Fibroblast of the aortic adventitia (primary cell): ENCODE data around the gene MYOD1. TPM values are rescaled to one million over a fixed set of nuclear protein-coding genes. Genes with fewer than 3 reads are reported as not detected.

Experiments used
- DNase-seq: peaks from one replicate; pipeline ENCODE4 v3.0.0-alpha.2; 2010; ENCODE audit warnings: low read depth
- H3K4me3 ChIP-seq: 2 replicates; pipeline ENCODE4 v1.5.1; 2011; ENCODE audit warnings: low read depth, mild to moderate bottlenecking, control low read depth, low read length, moderate library complexity
- CTCF ChIP-seq: IDR thresholded peaks from 2 replicates; pipeline ENCODE4 v1.5.1; 2011; ENCODE audit warnings: mild to moderate bottlenecking, low read length, control low read depth, inconsistent platforms; ENCODE audit not compliant: insufficient read depth
- total RNA-seq: library from RNA; depleted of rRNA; stranded (reverse); fragments of >200 nt; gene quantifications from 2 replicates; pipeline ENCODE4 v1.2.3, GENCODE V29; 2012; ENCODE audit warnings: low replicate concordance

MYOD1 gene
- total RNA-seq, 1 donor: not detected

DNA sequence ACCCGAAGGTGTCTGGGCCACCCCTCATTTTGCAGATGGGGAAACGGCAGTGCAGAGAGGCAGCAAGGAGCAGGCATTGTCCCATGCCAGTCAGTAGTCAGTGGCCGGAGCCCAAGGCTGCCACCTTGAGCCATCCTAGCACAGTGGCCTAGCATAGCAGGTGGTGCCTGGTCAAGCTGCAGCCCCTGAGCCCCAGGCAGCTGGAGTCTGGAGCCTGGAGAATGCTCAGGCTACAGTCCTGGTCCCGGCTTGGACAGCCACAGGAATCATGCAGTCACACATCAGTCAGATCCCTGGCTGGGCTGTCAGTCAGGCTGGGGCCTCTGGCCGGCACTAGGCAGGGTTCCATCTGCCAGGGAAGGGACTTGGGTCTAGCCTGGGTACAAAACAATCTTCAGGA lies 33.8 kb downstream of the MYOD1 start:
- TF ChIP-seq CTCF: no peak
- no peak for DNase-seq
- no peak overlapping the region for H3K4me3 ChIP-seq

DNA sequence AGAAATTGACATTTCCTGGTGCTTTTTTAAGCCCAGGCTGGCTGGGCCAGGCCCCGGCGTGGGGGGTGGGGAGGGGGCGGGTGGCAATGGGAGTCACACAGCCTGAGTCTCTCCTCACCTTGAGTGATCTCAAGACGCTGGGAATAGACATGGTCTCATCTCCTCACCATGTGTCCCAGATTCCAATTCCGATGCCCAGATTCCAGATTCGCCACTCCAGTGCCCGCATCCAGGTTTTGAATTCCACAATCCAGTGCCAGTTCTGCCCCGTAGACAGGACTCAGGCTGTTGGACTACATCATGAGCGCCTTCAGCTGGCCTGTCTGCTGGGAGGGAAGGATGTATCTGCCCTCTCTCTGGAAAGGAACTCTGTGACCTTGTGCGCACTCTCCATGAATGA lies 34.3 kb downstream of the MYOD1 start:
- TF ChIP-seq CTCF: no peak
- no peak for DNase-seq
- no peak overlapping the region for H3K4me3 ChIP-seq

DNA sequence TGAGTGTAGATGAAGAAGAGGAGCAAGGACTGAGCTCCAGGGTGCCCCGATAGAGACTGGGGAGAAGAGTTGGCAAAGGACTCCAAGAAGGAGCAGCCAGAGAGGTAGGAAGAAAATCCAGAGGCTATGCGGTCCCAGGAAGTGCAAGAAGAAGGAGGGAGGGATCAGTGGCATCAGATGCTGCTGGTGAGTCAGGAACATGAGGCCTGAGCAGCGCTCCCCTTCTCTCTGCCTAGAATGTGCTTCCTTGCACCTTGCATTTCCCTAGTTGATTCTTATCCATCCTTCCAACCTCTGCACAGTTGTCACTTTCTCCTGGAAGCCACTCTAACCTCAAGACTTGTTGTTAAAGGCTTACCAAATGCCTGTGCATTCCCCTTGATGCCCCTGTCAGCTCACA lies 36.5 kb downstream of the MYOD1 start:
- no peak for DNase-seq
- no peak for TF ChIP-seq CTCF
- H3K4me3 ChIP-seq: no peak overlapping the region

DNA sequence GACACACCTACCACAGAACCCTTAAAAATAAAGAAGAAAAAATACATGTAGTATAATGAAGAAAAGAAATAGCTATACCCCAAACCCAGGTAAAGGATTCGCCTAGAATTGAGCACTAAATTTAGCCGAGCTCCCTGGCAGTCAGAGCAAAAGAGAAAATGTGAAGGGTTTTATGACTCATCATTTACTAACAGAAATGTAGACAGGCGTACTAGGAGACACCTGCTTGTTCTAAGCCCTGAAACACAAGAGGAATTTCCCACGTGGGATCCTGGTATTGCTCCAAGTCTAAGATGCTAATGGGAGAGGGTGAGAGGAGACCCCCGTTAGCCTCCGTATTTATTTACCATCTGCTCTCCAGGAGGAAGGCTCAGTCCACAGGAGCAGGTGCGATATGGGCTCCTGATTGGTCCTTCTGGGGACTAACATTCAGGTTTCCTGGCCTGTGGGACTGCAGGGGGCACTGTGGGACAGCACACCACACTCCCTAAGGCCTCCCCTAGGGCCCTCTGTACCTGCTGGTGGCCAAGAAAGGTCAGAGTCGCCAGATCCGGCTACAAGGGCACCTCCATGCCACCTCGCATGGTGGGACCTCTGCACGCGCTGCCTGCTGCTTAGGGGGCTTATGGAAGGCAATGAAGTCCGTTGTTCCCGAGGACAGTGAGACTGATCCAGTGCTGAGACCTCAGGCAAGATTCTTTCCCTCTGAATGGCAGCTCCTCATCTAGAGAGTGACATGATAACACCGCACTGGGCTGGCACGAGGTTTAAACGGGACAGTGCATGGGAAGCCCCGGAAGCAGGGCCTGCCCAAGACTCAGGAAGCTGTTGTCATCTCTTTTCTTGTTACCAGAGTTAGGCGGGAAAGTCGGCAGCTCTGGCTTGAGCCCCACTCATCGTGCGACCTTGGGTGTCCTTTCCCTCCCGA lies 41.0 kb downstream of the MYOD1 start:
- H3K4me3 ChIP-seq: no peak overlapping the region
- peak; percentile 67 for TF ChIP-seq CTCF
- DNase-seq: peak; percentile 40

- no peak for TF ChIP-seq CTCF
- no peak for DNase-seq
- no peak overlapping the region for H3K4me3 ChIP-seq
Observed at GRCh38 chr11:17762309-17762974, 43.1 kb downstream of the MYOD1 start.

DNA sequence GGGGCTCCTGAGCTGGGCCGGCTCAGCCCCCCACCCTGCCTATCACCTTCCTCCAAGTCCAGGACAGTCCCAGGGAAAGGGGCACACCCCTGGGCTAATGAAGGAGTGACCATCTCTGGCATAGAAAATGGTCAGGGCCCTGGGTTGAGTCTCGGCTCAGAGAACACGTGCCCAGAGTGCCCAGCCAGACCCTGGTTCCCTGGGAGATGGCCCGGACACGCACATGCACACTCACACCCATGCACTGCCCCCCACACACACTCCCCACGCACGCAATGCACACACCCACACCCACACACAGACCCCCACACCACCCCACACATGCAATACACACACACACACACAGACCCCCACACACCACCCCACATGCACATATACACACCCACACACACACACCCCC lies 43.9 kb downstream of the MYOD1 start:
- no peak for DNase-seq
- TF ChIP-seq CTCF: no peak
- H3K4me3 ChIP-seq: no peak overlapping the region
